Ishikawa (cell line): Measurements from ENCODE around the gene SPATA32.

Experiments
- CEBPB ChIP-seq: IDR thresholded peaks from 2 replicates; pipeline ENCODE4 v1.6.1; 2012
- CREB1 ChIP-seq: IDR thresholded peaks from 2 replicates; pipeline ENCODE4 v1.6.1; 2012; ENCODE audit warnings: low read depth
- EGR1 ChIP-seq: IDR thresholded peaks from 2 replicates; pipeline ENCODE4 v1.6.1; 2012
- EP300 ChIP-seq: IDR thresholded peaks from 2 replicates; pipeline ENCODE4 v1.6.1; 2012; ENCODE audit warnings: borderline replicate concordance
- FOXM1 ChIP-seq: IDR thresholded peaks from 2 replicates; pipeline ENCODE4 v1.6.1; 2012; ENCODE audit warnings: low read depth, borderline replicate concordance
- NFIC ChIP-seq: IDR thresholded peaks from 2 replicates; pipeline ENCODE4 v1.6.1; 2012
- RAD21 ChIP-seq: IDR thresholded peaks from 2 replicates; pipeline ENCODE4 v1.6.1; 2012; ENCODE audit warnings: low read depth
- TAF1 ChIP-seq: IDR thresholded peaks from 2 replicates; pipeline ENCODE4 v1.6.1; 2012; ENCODE audit warnings: low read depth, mild to moderate bottlenecking
- TCF12 ChIP-seq: IDR thresholded peaks from 2 replicates; pipeline ENCODE4 v1.6.1; 2012; ENCODE audit warnings: low read depth
- TEAD4 ChIP-seq: IDR thresholded peaks from 2 replicates; pipeline ENCODE4 v1.6.1; 2012
- YY1 ChIP-seq: IDR thresholded peaks from 2 replicates; pipeline ENCODE4 v1.6.1; 2012; ENCODE audit warnings: low read depth
- ZBTB7A ChIP-seq: IDR thresholded peaks from 2 replicates; pipeline ENCODE4 v1.6.1; 2012; ENCODE audit warnings: low read depth
- TF ChIP-seq, protein P1 (sequence below): IDR thresholded peaks from 2 replicates; pipeline ENCODE4 v1.6.1; 2012
- TF ChIP-seq, protein P2 (sequence below): IDR thresholded peaks from 2 replicates; pipeline ENCODE4 v1.6.1; 2012; ENCODE audit warnings: low read depth, mild to moderate bottlenecking
- TF ChIP-seq, protein P3 (sequence below): IDR thresholded peaks from 2 replicates; pipeline ENCODE4 v1.6.1; 2012

Gene SPATA32

GRCh38 chr17:45241328-45242028 is 20.4 kb downstream of the SPATA32 start:
- TF ChIP-seq YY1, result no peak
- TF ChIP-seq, protein P1, sequence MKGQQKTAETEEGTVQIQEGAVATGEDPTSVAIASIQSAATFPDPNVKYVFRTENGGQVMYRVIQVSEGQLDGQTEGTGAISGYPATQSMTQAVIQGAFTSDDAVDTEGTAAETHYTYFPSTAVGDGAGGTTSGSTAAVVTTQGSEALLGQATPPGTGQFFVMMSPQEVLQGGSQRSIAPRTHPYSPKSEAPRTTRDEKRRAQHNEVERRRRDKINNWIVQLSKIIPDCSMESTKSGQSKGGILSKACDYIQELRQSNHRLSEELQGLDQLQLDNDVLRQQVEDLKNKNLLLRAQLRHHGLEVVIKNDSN, result no peak
- no peak for TF ChIP-seq TAF1
- TF ChIP-seq, protein P2, sequence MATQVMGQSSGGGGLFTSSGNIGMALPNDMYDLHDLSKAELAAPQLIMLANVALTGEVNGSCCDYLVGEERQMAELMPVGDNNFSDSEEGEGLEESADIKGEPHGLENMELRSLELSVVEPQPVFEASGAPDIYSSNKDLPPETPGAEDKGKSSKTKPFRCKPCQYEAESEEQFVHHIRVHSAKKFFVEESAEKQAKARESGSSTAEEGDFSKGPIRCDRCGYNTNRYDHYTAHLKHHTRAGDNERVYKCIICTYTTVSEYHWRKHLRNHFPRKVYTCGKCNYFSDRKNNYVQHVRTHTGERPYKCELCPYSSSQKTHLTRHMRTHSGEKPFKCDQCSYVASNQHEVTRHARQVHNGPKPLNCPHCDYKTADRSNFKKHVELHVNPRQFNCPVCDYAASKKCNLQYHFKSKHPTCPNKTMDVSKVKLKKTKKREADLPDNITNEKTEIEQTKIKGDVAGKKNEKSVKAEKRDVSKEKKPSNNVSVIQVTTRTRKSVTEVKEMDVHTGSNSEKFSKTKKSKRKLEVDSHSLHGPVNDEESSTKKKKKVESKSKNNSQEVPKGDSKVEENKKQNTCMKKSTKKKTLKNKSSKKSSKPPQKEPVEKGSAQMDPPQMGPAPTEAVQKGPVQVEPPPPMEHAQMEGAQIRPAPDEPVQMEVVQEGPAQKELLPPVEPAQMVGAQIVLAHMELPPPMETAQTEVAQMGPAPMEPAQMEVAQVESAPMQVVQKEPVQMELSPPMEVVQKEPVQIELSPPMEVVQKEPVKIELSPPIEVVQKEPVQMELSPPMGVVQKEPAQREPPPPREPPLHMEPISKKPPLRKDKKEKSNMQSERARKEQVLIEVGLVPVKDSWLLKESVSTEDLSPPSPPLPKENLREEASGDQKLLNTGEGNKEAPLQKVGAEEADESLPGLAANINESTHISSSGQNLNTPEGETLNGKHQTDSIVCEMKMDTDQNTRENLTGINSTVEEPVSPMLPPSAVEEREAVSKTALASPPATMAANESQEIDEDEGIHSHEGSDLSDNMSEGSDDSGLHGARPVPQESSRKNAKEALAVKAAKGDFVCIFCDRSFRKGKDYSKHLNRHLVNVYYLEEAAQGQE, result no peak

- TF ChIP-seq, protein P2, result no peak
- TF ChIP-seq CEBPB, result no peak
- TF ChIP-seq FOXM1, result no peak
- TF ChIP-seq, protein P1, result no peak
- TF ChIP-seq, protein P3, sequence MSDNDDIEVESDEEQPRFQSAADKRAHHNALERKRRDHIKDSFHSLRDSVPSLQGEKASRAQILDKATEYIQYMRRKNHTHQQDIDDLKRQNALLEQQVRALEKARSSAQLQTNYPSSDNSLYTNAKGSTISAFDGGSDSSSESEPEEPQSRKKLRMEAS, result no peak
- TF ChIP-seq CREB1, result no peak
- TF ChIP-seq YY1, result no peak
- TF ChIP-seq NFIC, result no peak
- TF ChIP-seq RAD21, result no peak
- TF ChIP-seq ZBTB7A, result no peak
- TF ChIP-seq EP300, result no peak
- TF ChIP-seq TCF12, result no peak
- no peak for TF ChIP-seq EGR1
- TF ChIP-seq TEAD4, result no peak
- TF ChIP-seq TAF1, result no peak
Measured at GRCh38 chr17:45240905-45241327, 21.0 kb downstream of the SPATA32 start.

DNA sequence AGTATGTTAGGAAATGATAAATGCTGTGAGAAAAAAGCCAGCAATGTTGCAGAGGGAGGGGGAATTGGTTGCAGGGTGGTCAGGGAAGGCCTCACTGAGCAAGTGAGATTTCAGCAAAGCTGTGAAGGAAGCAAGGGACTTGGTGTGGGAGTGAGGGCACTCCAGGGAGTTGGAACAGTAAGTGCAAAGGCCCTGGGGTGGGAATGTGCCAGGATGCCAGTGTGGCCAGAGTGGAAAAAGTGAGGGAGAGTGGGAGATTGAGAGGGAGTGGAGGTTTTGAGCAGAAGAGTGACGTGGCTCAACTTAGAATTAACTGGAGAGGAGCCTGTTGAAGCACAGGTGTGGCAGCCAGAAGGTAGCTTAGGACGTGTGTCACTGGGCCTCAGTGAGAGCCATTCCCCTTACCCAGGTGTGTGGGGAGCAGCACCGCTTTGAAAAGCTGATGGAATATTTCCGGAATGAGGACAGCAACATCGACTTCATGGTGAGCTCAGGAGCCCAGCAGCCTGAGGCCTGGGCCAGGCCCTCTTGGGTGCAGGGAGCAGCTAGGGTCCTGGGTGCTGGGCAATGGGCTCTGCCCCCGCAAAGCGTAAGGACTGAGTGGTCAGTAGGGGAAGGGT is 23.6 kb downstream of the SPATA32 start:
- TF ChIP-seq TCF12, result no peak
- no peak for TF ChIP-seq RAD21
- TF ChIP-seq TAF1, result no peak
- TF ChIP-seq, protein P2, result no peak
- TF ChIP-seq TEAD4, result no peak
- no peak for TF ChIP-seq CEBPB
- TF ChIP-seq, protein P3, result no peak
- no peak for TF ChIP-seq EP300
- TF ChIP-seq ZBTB7A, result no peak
- TF ChIP-seq NFIC, result no peak

GRCh38 chr17:45237686-45238085 is 24.2 kb downstream of the SPATA32 start:
- TF ChIP-seq YY1 (no peak), TCF12 (no peak)

GRCh38 chr17:45236282-45236606 is 25.6 kb downstream of the SPATA32 start:
- TF ChIP-seq CEBPB, result no peak
- TF ChIP-seq TCF12, result no peak
- TF ChIP-seq RAD21, result no peak
- TF ChIP-seq, protein P3, result no peak
- no peak for TF ChIP-seq EP300
- no peak for TF ChIP-seq TEAD4
- TF ChIP-seq, protein P2, result no peak
- TF ChIP-seq YY1, result no peak
- TF ChIP-seq NFIC, result no peak
- no peak for TF ChIP-seq TAF1
- no peak for TF ChIP-seq CREB1
- no peak for TF ChIP-seq EGR1
- TF ChIP-seq, protein P1, result no peak
- TF ChIP-seq ZBTB7A, result no peak
